ENCODE results near the gene FEM1C.

GRCh38 chr5:115487756-115488155 lies 56.8 kb downstream of the FEM1C start:
- TF ChIP-seq CTCF (optimal IDR thresholded peaks at IDR 0.05 in 1 of 3, IDR thresholded peaks at IDR 0.05 in 1 of 3, conservative IDR thresholded peaks at IDR 0.05 in 1 of 3; ENCODE audit: extremely low read depth in 1 of 3, insufficient read depth in 2 of 3, low read length in 3 of 3): no peak
- no peak for TF ChIP-seq EZH2 (IDR thresholded peaks at IDR 0.05; ENCODE audit: low read length)
